HepG2 (cell line): ENCODE data around the gene CARMIL1. TPM values are rescaled to one million over a fixed set of nuclear protein-coding genes. Genes with fewer than 3 reads are reported as not detected.

Experiments used
- ARNT ChIP-seq: fragments of 450-650 bp; IDR thresholded peaks from 2 replicates; pipeline ENCODE4 v1.6.1; 2017
- HNF1B ChIP-seq: sonication (generic); formaldehyde crosslinking; IDR thresholded peaks from 2 replicates; pipeline ENCODE4 v1.5.1; 2020; ENCODE audit warnings: mild to moderate bottlenecking, moderate library complexity, missing genetic modification reagents
- PHF8 ChIP-seq: sonication (generic); formaldehyde crosslinking; IDR thresholded peaks from 2 replicates; pipeline ENCODE4 v1.5.0; 2020; ENCODE audit warnings: missing genetic modification reagents
- RNF2 ChIP-seq: fragments of 450-650 bp; conservative IDR thresholded peaks from 2 replicates; pipeline ENCODE4 v1.6.1; 2016; ENCODE audit warnings: low read depth
- SYNCRIP ChIP-seq: fragments of 200-400 bp; formaldehyde crosslinking; IDR thresholded peaks from 2 replicates; pipeline ENCODE4 v1.6.1; 2018; ENCODE audit warnings: mild to moderate bottlenecking, low read depth, low read length; ENCODE audit not compliant: insufficient read depth
- ZFP41 ChIP-seq: sonication (generic); formaldehyde crosslinking; IDR thresholded peaks from 2 replicates; pipeline ENCODE4 v1.4.0; 2020; ENCODE audit warnings: mild to moderate bottlenecking, missing genetic modification reagents, borderline replicate concordance
- ZNF432 ChIP-seq: sonication (generic); formaldehyde crosslinking; IDR thresholded peaks from 2 replicates; pipeline ENCODE4 v1.5.0; 2020; ENCODE audit warnings: missing genetic modification reagents, mild to moderate bottlenecking, borderline replicate concordance
- polyA plus RNA-seq, 8 experiments: library from polyadenylated mRNA; depleted of rRNA in 3 of 8; stranded (reverse) in 7 of 8; unstranded in 1 of 8; fragments of >200 nt; fragmentation: Illumina TruSeq in 4 of 8; extraction: Trizol in 4 of 8; gene quantifications; 2 replicates each; pipeline versions ENCODE4 v1.2.1 to v1.2.3, GENCODE V29; 2011 to 2016; ENCODE audit warnings: low read depth in 4 of 8, missing spikeins in 1 of 8, mixed read lengths in 1 of 8; ENCODE audit not compliant: insufficient read depth in 1 of 8
- total RNA-seq, 5 experiments: library from RNA; depleted of rRNA; stranded (reverse); fragments of >200 nt; fragmentation: Illumina TruSeq; extraction: Trizol; gene quantifications; 2 replicates each; pipeline ENCODE4 v1.2.3, GENCODE V29; 2016; ENCODE audit warnings: low read depth in 1 of 5
- TF ChIP-seq, protein P1 (sequence below): IDR thresholded peaks from 2 replicates; pipeline ENCODE4 v1.6.1; 2012; ENCODE audit warnings: low read length, improper control_type of control experiment
- TF ChIP-seq, protein P2 (sequence below): IDR thresholded peaks from 2 replicates; pipeline ENCODE4 v1.6.1; 2012; ENCODE audit warnings: low read depth, low read length, improper control_type of control experiment
- TF ChIP-seq, protein P3 (sequence below): sonication (generic); formaldehyde crosslinking; IDR thresholded peaks from 2 replicates; pipeline ENCODE4 v1.4.0; 2020; ENCODE audit warnings: missing genetic modification reagents

Gene CARMIL1
- total and polyA plus RNA-seq, 2 of the 13 experiments (the other 11 are each of a cell fraction or from before 2014, with no cell fraction given), result 1.8 to 2.6 TPM

GRCh38 chr6:25452031-25452430 is 172.9 kb downstream of the CARMIL1 start (continued):
- TF ChIP-seq, protein P1, sequence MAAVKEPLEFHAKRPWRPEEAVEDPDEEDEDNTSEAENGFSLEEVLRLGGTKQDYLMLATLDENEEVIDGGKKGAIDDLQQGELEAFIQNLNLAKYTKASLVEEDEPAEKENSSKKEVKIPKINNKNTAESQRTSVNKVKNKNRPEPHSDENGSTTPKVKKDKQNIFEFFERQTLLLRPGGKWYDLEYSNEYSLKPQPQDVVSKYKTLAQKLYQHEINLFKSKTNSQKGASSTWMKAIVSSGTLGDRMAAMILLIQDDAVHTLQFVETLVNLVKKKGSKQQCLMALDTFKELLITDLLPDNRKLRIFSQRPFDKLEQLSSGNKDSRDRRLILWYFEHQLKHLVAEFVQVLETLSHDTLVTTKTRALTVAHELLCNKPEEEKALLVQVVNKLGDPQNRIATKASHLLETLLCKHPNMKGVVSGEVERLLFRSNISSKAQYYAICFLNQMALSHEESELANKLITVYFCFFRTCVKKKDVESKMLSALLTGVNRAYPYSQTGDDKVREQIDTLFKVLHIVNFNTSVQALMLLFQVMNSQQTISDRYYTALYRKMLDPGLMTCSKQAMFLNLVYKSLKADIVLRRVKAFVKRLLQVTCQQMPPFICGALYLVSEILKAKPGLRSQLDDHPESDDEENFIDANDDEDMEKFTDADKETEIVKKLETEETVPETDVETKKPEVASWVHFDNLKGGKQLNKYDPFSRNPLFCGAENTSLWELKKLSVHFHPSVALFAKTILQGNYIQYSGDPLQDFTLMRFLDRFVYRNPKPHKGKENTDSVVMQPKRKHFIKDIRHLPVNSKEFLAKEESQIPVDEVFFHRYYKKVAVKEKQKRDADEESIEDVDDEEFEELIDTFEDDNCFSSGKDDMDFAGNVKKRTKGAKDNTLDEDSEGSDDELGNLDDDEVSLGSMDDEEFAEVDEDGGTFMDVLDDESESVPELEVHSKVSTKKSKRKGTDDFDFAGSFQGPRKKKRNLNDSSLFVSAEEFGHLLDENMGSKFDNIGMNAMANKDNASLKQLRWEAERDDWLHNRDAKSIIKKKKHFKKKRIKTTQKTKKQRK, result no peak
- TF ChIP-seq RNF2, result no peak
- TF ChIP-seq, protein P2, sequence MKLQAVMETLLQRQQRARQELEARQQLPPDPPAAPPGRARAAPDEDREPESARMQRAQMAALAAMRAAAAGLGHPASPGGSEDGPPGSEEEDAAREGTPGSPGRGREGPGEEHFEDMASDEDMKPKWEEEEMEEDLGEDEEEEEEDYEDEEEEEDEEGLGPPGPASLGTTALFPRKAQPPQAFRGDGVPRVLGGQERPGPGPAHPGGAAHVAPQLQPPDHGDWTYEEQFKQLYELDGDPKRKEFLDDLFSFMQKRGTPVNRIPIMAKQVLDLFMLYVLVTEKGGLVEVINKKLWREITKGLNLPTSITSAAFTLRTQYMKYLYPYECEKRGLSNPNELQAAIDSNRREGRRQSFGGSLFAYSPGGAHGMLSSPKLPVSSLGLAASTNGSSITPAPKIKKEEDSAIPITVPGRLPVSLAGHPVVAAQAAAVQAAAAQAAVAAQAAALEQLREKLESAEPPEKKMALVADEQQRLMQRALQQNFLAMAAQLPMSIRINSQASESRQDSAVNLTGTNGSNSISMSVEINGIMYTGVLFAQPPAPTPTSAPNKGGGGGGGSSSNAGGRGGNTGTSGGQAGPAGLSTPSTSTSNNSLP, result no peak
- TF ChIP-seq HNF1B (CRISPR knock-in tag), result no peak
- TF ChIP-seq, protein P3, sequence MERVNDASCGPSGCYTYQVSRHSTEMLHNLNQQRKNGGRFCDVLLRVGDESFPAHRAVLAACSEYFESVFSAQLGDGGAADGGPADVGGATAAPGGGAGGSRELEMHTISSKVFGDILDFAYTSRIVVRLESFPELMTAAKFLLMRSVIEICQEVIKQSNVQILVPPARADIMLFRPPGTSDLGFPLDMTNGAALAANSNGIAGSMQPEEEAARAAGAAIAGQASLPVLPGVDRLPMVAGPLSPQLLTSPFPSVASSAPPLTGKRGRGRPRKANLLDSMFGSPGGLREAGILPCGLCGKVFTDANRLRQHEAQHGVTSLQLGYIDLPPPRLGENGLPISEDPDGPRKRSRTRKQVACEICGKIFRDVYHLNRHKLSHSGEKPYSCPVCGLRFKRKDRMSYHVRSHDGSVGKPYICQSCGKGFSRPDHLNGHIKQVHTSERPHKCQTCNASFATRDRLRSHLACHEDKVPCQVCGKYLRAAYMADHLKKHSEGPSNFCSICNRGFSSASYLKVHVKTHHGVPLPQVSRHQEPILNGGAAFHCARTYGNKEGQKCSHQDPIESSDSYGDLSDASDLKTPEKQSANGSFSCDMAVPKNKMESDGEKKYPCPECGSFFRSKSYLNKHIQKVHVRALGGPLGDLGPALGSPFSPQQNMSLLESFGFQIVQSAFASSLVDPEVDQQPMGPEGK, result no peak
- TF ChIP-seq ZFP41 (CRISPR knock-in tag), result no peak
- TF ChIP-seq ARNT, result no peak
- no peak for TF ChIP-seq PHF8 (CRISPR knock-in tag)
- no peak for TF ChIP-seq ZNF432
- no peak for TF ChIP-seq SYNCRIP
